ENCODE results near the gene THOC2.

Gene THOC2

GRCh38 chrX:123603491-123603890, 129.4 kb downstream of the THOC2 start:
- Histone ChIP-seq H3K4me1 (peaks cover 3% of the 10 kb centered on the region), H3K36me3 (ENCODE audit: control insufficient read depth, insufficient read depth, low read length) (no peaks in the 10 kb centered on the region), H2AFZ (no peak overlapping the region), H3K4me3 (ENCODE audit: low read depth, low read length) (no peak overlapping the region), H3K27ac (no peak overlapping the region), H3K27me3 (ENCODE audit: control insufficient read depth, insufficient read depth, low read length) (no peaks in the 10 kb centered on the region), H3K79me2 (no peaks in the 10 kb centered on the region), H3K4me2 (ENCODE audit: low read length) (no peak overlapping the region), H3K9me3 (ENCODE audit: control insufficient read depth, low read length) (no peaks in the 10 kb centered on the region), H3K9ac (no peak overlapping the region)
- no peak for TF ChIP-seq CTCF (IDR thresholded peaks at IDR 0.05)

DNA sequence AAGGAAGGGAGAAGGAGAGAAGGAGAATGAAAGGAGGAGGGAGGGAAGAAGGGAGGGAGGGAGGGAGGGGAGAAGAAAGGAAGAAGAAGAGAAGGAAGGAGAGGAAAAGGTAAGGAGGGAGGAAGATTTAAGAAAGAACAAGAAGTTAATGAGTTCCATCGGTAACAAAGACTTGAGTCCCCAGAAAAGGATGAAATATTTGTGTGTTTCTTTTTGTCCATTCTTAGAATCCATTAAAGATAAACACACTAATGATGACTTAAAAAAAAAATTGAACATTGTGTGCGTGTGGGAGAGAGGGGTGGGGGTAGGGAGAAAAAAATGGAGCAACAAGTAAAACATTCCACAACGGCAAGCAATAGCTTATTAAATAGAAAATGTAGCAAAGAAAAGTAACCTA, 131.4 kb downstream of the THOC2 start:
- no peaks in the 10 kb centered on the region for H3K36me3 ChIP-seq (ENCODE audit: control insufficient read depth, insufficient read depth, low read length)
- no peak overlapping the region for H2AFZ ChIP-seq
- no peak overlapping the region for H3K4me2 ChIP-seq (ENCODE audit: low read length)
- no peak for TF ChIP-seq CTCF (IDR thresholded peaks at IDR 0.05)
- H3K27me3 ChIP-seq (ENCODE audit: control insufficient read depth, insufficient read depth, low read length) = no peaks in the 10 kb centered on the region
- no peak overlapping the region for H3K9ac ChIP-seq
- no peaks in the 10 kb centered on the region for H3K4me1 ChIP-seq
- H3K9me3 ChIP-seq (ENCODE audit: control insufficient read depth, low read length) = no peaks in the 10 kb centered on the region
- H3K4me3 ChIP-seq (ENCODE audit: low read depth, low read length) = no peak overlapping the region
- H3K27ac ChIP-seq = no peak overlapping the region
- H3K79me2 ChIP-seq = no peaks in the 10 kb centered on the region

- no peaks in the 10 kb centered on the region for H3K36me3 ChIP-seq (ENCODE audit: control insufficient read depth, insufficient read depth, low read length)
- H3K4me2 ChIP-seq (ENCODE audit: low read length) = no peak overlapping the region
- H3K27ac ChIP-seq = no peak overlapping the region
- H3K9ac ChIP-seq = no peak overlapping the region
- H3K9me3 ChIP-seq (ENCODE audit: control insufficient read depth, low read length) = no peaks in the 10 kb centered on the region
- H3K4me3 ChIP-seq (ENCODE audit: low read depth, low read length) = no peak overlapping the region
- no peaks in the 10 kb centered on the region for H3K4me1 ChIP-seq
- H3K79me2 ChIP-seq = no peaks in the 10 kb centered on the region
- TF ChIP-seq CTCF (IDR thresholded peaks at IDR 0.05) = no peak
- H2AFZ ChIP-seq = no peak overlapping the region
- no peaks in the 10 kb centered on the region for H3K27me3 ChIP-seq (ENCODE audit: control insufficient read depth, insufficient read depth, low read length)
These were observed 132.7 kb downstream of the THOC2 start for GRCh38 chrX:123600181-123600580.

GRCh38 chrX:123590842-123591486, 141.9 kb downstream of the THOC2 start:
- Histone ChIP-seq H3K27me3 (ENCODE audit: control insufficient read depth, insufficient read depth, low read length) (no peaks in the 10 kb centered on the region), H3K4me1 (peaks cover 4% of the 10 kb centered on the region), H3K9me3 (ENCODE audit: control insufficient read depth, low read length) (no peaks in the 10 kb centered on the region), H3K4me2 (ENCODE audit: low read length) (no peak overlapping the region), H2AFZ (no peak overlapping the region), H3K36me3 (ENCODE audit: control insufficient read depth, insufficient read depth, low read length) (no peaks in the 10 kb centered on the region), H3K79me2 (no peaks in the 10 kb centered on the region), H3K4me3 (ENCODE audit: low read depth, low read length) (no peak overlapping the region), H3K27ac (no peak overlapping the region), H3K9ac (no peak overlapping the region)
- no peak for TF ChIP-seq CTCF (IDR thresholded peaks at IDR 0.05)

- Histone ChIP-seq H3K79me2 (no peaks in the 10 kb centered on the region), H3K4me2 (ENCODE audit: low read length) (no peak overlapping the region), H3K36me3 (ENCODE audit: control insufficient read depth, insufficient read depth, low read length) (no peaks in the 10 kb centered on the region), H3K27ac (no peak overlapping the region), H3K9ac (no peak overlapping the region), H3K9me3 (ENCODE audit: control insufficient read depth, low read length) (no peaks in the 10 kb centered on the region), H3K4me1 (peaks cover 4% of the 10 kb centered on the region), H2AFZ (no peak overlapping the region), H3K27me3 (ENCODE audit: control insufficient read depth, insufficient read depth, low read length) (no peaks in the 10 kb centered on the region), H3K4me3 (ENCODE audit: low read depth, low read length) (no peak overlapping the region)
- no peak for TF ChIP-seq CTCF (IDR thresholded peaks at IDR 0.05)
These were observed 144.1 kb downstream of the THOC2 start for GRCh38 chrX:123588723-123589122.

All from parathyroid adenoma (tissue), 2 donors.